K562 (cell line): ENCODE measurements around the gene HRC. TPM values are rescaled to one million over a fixed set of nuclear protein-coding genes. Genes with fewer than 3 reads are reported as not detected.

Experiments used
- CTCF ChIP-seq, 3 experiments: IDR thresholded peaks in 2 of 3; conservative IDR thresholded peaks in 1 of 3; 2 replicates each; pipeline ENCODE4 v1.5.1; 2011 to 2012; ENCODE audit warnings: low read length in 3 of 3, mild to moderate bottlenecking in 3 of 3, control low read depth in 2 of 3, improper control_type of control experiment in 1 of 3, inconsistent platforms in 1 of 3, low read depth in 1 of 3, mixed read lengths in 1 of 3, moderate library complexity in 1 of 3; ENCODE audit not compliant: insufficient read depth in 2 of 3
- FOXJ2 ChIP-seq: fragments of 200-800 bp; sonication (Bioruptor generic); IDR thresholded peaks from 2 replicates; pipeline ENCODE4 v1.6.1; 2016; ENCODE audit warnings: missing genetic modification characterization, missing compliant biosample characterization
- GATAD2B ChIP-seq: fragments of 450-650 bp; IDR thresholded peaks from 2 replicates; pipeline ENCODE4 v1.6.1; 2017; ENCODE audit warnings: mild to moderate bottlenecking, borderline replicate concordance
- MGA ChIP-seq: fragments of 450-650 bp; IDR thresholded peaks from 2 replicates; pipeline ENCODE4 v1.6.1; 2016; ENCODE audit warnings: mild to moderate bottlenecking, moderate library complexity
- RBFOX2 ChIP-seq: fragments of 200-400 bp; formaldehyde crosslinking; IDR thresholded peaks from 2 replicates; pipeline ENCODE4 v1.6.1; 2017; ENCODE audit warnings: low read depth, mild to moderate bottlenecking, low read length, moderate library complexity
- ZBTB11 ChIP-seq, 3 experiments: fragments of 200-800 bp in 1 of 3; fragments of 250-450 bp in 1 of 3; fragments of 450-650 bp in 1 of 3; sonication (Bioruptor Pico) in 1 of 3; sonication (Bioruptor generic) in 1 of 3; formaldehyde crosslinking in 1 of 3; IDR thresholded peaks; 2 replicates each; pipeline versions ENCODE4 v1.6.1 to v1.8.0; 2016 to 2022; ENCODE audit warnings: mild to moderate bottlenecking in 2 of 3, missing genetic modification characterization in 2 of 3, missing compliant biosample characterization in 1 of 3, moderate library complexity in 1 of 3
- ZNF175 ChIP-seq: fragments of 200-800 bp; sonication (Bioruptor generic); IDR thresholded peaks from 2 replicates; pipeline ENCODE4 v1.6.1; 2016; ENCODE audit warnings: low read depth, mild to moderate bottlenecking, missing genetic modification characterization, missing compliant biosample characterization
- ZNF197 ChIP-seq: fragments of 200-800 bp; sonication (Bioruptor generic); IDR thresholded peaks from 2 replicates; pipeline ENCODE4 v1.6.1; 2016; ENCODE audit warnings: low read depth, missing genetic modification characterization, missing compliant biosample characterization
- polyA plus RNA-seq, 8 experiments: library from polyadenylated mRNA; depleted of rRNA in 4 of 8; stranded (reverse) in 5 of 8; unstranded in 3 of 8; fragments of >200 nt; fragmentation: Nextera tagmentation in 2 of 8; fragmentation: Illumina TruSeq in 1 of 8; extraction: Ambion mirVana in 2 of 8; extraction: Trizol in 1 of 8; gene quantifications; 2 replicates each; pipeline versions ENCODE4 v1.2.1 to v1.2.3, GENCODE V29; 2011 to 2014; ENCODE audit warnings: inconsistent platforms in 1 of 8, missing spikeins in 1 of 8
- total RNA-seq, 7 experiments: library from RNA; depleted of rRNA in 6 of 7; stranded (reverse); fragments of >200 nt in 6 of 7; fragmentation: Illumina TruSeq in 2 of 7; extraction: Trizol in 2 of 7; gene quantifications; 2 replicates each; pipeline versions ENCODE4 v1.2.1 to v1.2.3, GENCODE V29; 2011 to 2021; ENCODE audit warnings: low replicate concordance in 1 of 7

HRC gene
- total and polyA plus RNA-seq, 9 of the 15 experiments (the other 6 are each of a cell fraction or from before 2014, with no cell fraction given), result 0.66 to 18.7 (median 13.1) TPM

- TF ChIP-seq MGA, result peak; percentile 97
- peak in 2 of 3 experiments; percentile 18 to 24; a peak in 2 of 6 replicates for TF ChIP-seq CTCF (IDR thresholded peaks at IDR 0.05 in 2 of 3, conservative IDR thresholded peaks at IDR 0.05 in 1 of 3; ENCODE audit: insufficient read depth in 2 of 3, low read depth in 1 of 3, low read length in 3 of 3)
- no peak for TF ChIP-seq FOXJ2
- TF ChIP-seq GATAD2B, result peak; percentile 87; the same call in 1 of the 2 replicates
- TF ChIP-seq ZNF175, result peak; percentile 55; the same call in 1 of the 2 replicates
- TF ChIP-seq ZBTB11 (CRISPR knock-in tag; IDR thresholded peaks at IDR 0.05), result no peak; a peak in 1 of 6 replicates
- TF ChIP-seq ZNF197 (CRISPR knock-in tag), result no peak
- peak; percentile 88 for TF ChIP-seq RBFOX2
These were observed 36.4 kb downstream of the HRC start, which contains the start of gene C19orf73 (continued) for GRCh38 chr19:49118565-49119410.
